ENCODE data around the gene MAST3. TPM values are rescaled to one million over a fixed set of nuclear protein-coding genes. Genes with fewer than 3 reads are reported as not detected.

The MAST3 gene
- total RNA-seq, 1 donor from 2014 or later: 48.6 TPM

DNA sequence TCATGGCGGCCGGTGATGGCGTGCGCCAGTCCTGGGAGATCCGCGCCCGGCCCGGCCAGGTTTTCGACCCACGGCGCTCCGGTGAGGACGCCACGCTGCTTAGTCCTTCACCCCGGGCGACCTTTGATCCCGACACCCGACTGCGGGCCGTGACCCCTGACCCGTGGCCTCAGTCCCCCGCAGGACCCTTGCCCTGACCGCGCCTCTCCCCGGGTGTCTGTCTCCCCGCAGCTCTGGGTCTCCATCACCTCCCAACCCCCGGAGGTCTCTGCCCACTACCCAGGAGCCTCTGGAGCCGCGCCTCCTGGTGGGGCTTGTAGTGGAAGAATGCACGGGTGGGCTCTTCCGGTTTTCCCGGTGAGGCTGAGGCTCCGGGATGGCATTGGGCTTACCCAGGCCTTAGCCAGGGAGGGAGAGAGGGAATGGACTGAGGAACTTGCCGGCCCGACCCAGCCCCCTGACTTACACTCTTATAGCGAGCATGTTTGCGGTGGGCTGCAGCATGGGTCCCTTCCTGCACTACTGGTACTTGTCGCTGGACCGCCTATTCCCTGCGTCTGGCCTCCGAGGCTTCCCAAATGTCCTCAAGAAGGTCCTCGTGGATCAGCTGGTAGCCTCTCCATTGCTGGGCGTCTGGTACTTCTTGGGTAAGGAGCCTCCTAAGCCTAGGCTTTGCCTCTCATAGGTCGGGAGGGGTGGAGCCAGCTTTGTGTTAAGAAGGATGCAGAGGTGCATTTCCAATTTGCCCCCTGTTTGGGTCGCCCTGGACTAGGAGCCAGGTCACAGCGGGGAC, 96.0 kb downstream of the MAST3 start:
- Mint-ChIP-seq H3K4me3 (peak overlapping the region; percentile 87), H3K36me3 (ENCODE audit: low read depth) (peaks cover 30% of the 10 kb centered on the region), H3K27me3 (no peaks in the 10 kb centered on the region), H3K9me3 (no peaks in the 10 kb centered on the region), H3K4me1 (peaks cover 38% of the 10 kb centered on the region), H3K27ac (peak overlapping the region; percentile 95)
- no peak for DNase-seq
- CTCF ChIA-PET: interaction anchor here (1.0 to 2.2 kb wide), 6 partner anchors 16 to 135 kb away, joined by 4 to 19 read pairs (median 6); no protein-coding TSS in a partner anchor
- TF ChIP-seq, protein P1, sequence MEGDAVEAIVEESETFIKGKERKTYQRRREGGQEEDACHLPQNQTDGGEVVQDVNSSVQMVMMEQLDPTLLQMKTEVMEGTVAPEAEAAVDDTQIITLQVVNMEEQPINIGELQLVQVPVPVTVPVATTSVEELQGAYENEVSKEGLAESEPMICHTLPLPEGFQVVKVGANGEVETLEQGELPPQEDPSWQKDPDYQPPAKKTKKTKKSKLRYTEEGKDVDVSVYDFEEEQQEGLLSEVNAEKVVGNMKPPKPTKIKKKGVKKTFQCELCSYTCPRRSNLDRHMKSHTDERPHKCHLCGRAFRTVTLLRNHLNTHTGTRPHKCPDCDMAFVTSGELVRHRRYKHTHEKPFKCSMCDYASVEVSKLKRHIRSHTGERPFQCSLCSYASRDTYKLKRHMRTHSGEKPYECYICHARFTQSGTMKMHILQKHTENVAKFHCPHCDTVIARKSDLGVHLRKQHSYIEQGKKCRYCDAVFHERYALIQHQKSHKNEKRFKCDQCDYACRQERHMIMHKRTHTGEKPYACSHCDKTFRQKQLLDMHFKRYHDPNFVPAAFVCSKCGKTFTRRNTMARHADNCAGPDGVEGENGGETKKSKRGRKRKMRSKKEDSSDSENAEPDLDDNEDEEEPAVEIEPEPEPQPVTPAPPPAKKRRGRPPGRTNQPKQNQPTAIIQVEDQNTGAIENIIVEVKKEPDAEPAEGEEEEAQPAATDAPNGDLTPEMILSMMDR (IDR thresholded peaks at IDR 0.05): no peak
- no peak for ATAC-seq (ENCODE audit: low read depth)
- POLR2A ChIA-PET: interaction anchor here (0.6 to 19.0 kb wide), 21 partner anchors 11 to 193 kb away, joined by 3 to 437 read pairs (median 7); partner anchors contain the start of genes ARRDC2, IFI30, IQCN and JUND
- intact Hi-C loops (cut with micrococcal nuclease): loop anchor here (5.0 kb wide), 1 partner anchor 329 kb away; the partner anchor contains the start of gene ELL

DNA sequence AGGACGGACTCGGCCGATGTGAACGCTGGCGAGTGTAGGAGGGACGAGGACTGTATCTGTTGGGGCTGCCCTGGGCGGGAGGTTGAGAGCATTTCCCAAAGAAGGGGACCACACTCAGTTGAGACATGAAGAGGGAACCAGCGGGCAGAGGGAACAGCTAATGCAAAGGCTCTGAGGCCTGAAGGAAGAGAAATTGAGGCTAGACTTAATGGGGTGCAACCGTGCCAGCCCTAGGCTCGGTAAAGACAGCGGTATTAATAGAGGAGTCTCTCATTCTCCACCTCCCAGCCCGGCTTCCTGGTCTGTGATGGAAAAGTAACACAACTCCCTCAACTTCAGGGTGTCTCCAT, 96.6 kb downstream of the MAST3 start:
- Mint-ChIP-seq H3K4me3 (peak overlapping the region; percentile 87), H3K4me1 (peaks cover 34% of the 10 kb centered on the region), H3K9me3 (no peaks in the 10 kb centered on the region), H3K27ac (peak overlapping the region; percentile 95), H3K36me3 (ENCODE audit: low read depth) (peaks cover 34% of the 10 kb centered on the region), H3K27me3 (no peaks in the 10 kb centered on the region)
- ChIA-PET CTCF (interaction anchor here (1.0 to 1.2 kb wide), 2 partner anchors 26 to 58 kb away, joined by 3 to 4 read pairs; no protein-coding TSS in a partner anchor), POLR2A (interaction anchor here (1.5 to 19.0 kb wide), 6 partner anchors 10 to 193 kb away, joined by 3 to 437 read pairs (median 38); partner anchors contain the start of genes IFI30, JUND and RAB3A)
- intact Hi-C loops (cut with micrococcal nuclease): loop anchor here (5.0 kb wide), 1 partner anchor 328 kb away; the partner anchor contains the start of gene ELL
- TF ChIP-seq, protein P1 (IDR thresholded peaks at IDR 0.05): no peak
- no peak for ATAC-seq (ENCODE audit: low read depth)
- no peak for DNase-seq

DNA sequence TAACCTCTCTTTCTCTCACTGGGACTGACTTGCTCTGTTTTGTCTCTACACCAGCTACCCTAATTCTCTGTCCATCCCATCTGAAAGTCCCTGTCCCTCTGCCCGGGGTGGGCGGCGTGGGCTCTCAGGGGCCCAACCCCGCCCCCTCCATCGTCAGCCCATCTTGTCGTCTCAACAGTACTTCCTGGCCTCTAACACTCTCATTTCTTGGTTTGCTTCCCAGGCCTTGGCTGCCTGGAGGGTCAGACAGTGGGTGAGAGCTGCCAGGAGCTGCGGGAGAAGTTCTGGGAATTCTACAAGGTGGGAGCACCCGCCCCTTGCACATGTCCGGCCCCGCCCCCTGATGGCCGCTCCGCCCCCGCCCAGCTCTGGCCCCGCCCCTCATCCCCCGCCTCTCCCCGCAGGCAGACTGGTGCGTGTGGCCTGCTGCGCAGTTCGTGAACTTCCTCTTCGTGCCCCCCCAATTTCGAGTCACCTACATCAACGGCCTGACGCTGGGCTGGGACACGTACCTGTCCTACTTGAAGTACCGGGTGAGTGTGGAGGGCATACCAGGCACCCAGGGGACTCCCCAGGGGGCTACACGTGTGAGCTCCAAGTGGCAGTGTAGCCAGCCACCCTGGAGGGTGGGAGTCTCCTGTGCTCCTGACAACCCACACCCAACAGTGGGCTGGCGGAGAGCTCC, 97.1 kb downstream of the MAST3 start:
- peak overlapping the region; percentile 87 for H3K4me3 Mint-ChIP-seq

DNA sequence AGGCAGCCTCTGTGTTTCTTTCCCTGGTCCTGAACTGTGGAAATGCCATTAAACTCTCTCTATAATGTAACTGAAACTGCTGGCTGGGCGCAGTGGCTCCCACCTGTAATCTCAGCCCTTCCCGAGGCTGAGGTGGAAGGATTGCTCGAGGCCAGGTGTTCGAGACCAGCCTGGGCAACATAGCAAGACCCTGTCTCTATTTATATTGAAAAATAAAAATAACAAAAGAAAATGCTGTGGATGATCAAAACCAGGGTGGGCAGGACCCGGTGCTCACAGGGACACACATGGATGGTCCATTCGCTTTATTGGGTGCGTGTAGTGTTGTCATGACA, 98.9 kb downstream of the MAST3 start:
- TF ChIP-seq, protein P1 (IDR thresholded peaks at IDR 0.05): no peak
- Mint-ChIP-seq H3K9me3 (no peaks in the 10 kb centered on the region), H3K36me3 (ENCODE audit: low read depth) (peaks cover 37% of the 10 kb centered on the region), H3K27me3 (no peaks in the 10 kb centered on the region), H3K4me3 (no peak overlapping the region), H3K27ac (no peak overlapping the region), H3K4me1 (peaks cover 29% of the 10 kb centered on the region)
- DNase-seq (no peak), ATAC-seq (ENCODE audit: low read depth) (no peak)
- POLR2A ChIA-PET: interaction anchor here (0.6 to 5.8 kb wide), 2 partner anchors 8 to 57 kb away, joined by 3 to 112 read pairs; partner anchors contain the start of gene RAB3A
- intact Hi-C loops (cut with micrococcal nuclease): no loop called here
- CTCF ChIA-PET: no interaction called here

More for the DNA sequence above, 97.1 kb downstream of the MAST3 start:
- H3K4me1 Mint-ChIP-seq: peaks cover 34% of the 10 kb centered on the region
- intact Hi-C loops (cut with micrococcal nuclease): loop anchor here (5.0 kb wide), 1 partner anchor 328 kb away; the partner anchor contains the start of gene ELL
- POLR2A ChIA-PET: interaction anchor here (0.6 to 19.0 kb wide), 6 partner anchors 10 to 194 kb away, joined by 3 to 437 read pairs (median 10); partner anchors contain the start of genes IFI30, JUND and RAB3A
- no peak for DNase-seq
- no peaks in the 10 kb centered on the region for H3K9me3 Mint-ChIP-seq
- H3K27ac Mint-ChIP-seq: peak overlapping the region; percentile 95
- no peak for ATAC-seq (ENCODE audit: low read depth)
- CTCF ChIA-PET: interaction anchor here (1.0 to 1.2 kb wide), 3 partner anchors 27 to 85 kb away, joined by 3 to 4 read pairs (median 3); no protein-coding TSS in a partner anchor
- H3K36me3 Mint-ChIP-seq (ENCODE audit: low read depth): peaks cover 36% of the 10 kb centered on the region
- TF ChIP-seq, protein P1 (IDR thresholded peaks at IDR 0.05): no peak
- H3K27me3 Mint-ChIP-seq: no peaks in the 10 kb centered on the region

All from activated B cell treated with CpG ODN at 0.5 μM for 24 hours (primary cell).